ENCODE data around the gene ARSG.
"Not testable (repeated sequence)": the region's sequence is repeated elsewhere in the genome, so short reads cannot be mapped to it uniquely, and the experiment has no call there.

The ARSG gene

DNA sequence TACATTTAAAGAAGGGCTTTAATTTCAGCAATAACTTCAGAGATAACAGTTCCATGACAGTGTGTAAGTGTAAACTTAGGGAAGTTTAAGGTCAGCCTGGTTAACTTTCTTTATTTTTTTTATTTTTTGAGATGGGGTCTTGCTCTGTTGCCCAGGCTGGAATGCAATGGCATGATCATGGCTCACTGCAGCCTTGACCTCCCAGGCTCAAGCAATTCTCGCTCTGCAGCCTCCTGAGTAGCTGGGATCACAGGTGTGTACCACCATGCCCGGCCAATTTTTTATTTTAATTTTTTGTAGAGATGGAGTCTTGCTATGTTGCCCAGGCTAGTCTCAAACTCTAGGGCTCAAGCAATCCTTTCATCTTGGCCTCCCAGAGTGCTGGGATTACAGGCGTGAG, 15.0 kb upstream of the ARSG start:
- in situ Hi-C loops (cut with HindIII; ENCODE audit: low sequenced_read_pairs), result not testable (repeated sequence)

DNA sequence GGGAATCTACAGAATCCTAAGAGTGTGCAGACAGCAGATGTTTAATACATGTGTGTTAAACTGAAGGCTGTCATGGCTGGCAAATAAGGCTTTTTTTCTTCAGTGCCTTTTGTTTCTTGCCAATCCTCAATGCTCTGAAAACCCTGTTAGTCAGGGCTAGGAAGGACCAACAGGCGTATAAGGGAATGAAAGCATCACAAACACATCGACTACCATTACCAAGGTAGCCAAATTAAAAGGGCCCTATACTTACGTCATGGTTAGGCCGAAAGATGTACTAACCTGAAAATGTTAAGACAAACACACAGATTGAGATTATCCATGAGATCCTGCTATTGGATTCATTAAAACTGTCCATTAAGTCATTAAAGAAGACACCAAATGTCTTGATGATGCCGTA, 13.5 kb upstream of the ARSG start:
- in situ Hi-C loops (cut with HindIII; ENCODE audit: low sequenced_read_pairs), result no loop called here

DNA sequence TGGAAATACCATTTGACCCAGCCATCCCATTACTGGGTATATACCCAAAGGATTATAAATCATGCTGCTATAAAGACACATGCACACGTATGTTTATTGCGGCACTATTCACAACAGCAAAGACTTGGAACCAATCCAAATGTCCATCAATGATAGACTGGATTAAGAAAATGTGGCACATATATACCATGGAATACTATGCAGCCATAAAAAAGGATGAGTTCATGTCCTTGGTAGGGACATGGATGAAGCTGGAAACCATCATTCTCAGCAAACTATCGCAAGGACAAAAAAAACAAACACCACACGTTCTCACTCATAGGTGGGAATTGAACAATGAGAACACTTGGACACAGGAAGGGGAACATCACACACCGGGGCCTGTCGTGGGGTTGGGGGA, 9.3 kb upstream of the ARSG start:
- in situ Hi-C loops (cut with HindIII; ENCODE audit: low sequenced_read_pairs), result loop anchor here (10.0 kb wide), 1 partner anchor 113 kb away; no protein-coding TSS in a partner anchor

DNA sequence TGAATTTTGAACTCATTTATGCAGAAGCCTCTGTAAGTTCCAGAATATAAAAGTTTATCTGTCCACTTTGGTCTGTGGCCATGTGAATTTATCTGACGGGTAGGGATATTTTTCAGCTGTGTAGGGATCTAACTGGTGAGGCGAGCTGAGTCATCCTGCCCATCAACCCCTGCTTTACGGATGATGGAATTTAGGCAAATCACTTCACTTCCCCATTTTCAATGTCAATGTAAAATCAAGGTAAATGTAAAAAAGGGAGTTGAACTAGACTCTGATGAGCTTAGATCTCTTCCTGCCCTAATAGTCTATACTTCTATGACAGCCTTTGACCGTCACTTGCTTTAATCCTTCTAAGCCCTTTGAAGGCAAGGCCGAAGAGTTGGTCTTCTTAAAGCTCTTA, 2.9 kb upstream of the ARSG start:
- in situ Hi-C loops (cut with HindIII; ENCODE audit: low sequenced_read_pairs), result loop anchor here (10.0 kb wide), 1 partner anchor 106 kb away; no protein-coding TSS in a partner anchor

DNA sequence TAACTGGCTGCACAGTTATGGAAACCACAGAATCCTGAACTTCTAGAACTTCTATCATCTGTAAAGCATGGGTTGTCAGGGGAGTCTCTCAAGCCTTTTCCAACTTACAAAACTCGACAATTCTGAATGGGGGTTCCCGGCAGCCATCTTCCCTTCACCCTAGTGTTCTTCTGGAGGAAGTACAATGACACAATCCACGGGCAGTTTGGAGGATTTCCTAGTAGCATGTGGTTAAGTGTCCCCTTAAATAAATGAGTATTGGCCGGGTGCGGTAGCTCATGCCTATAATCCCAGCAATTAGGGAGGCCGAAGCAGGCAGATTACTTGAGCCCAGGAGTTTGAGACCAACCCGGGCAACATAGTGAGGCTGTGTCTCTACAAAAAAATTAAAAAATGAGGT, 2.5 kb upstream of the ARSG start:
- in situ Hi-C loops (cut with HindIII; ENCODE audit: low sequenced_read_pairs), result loop anchor here (10.0 kb wide), 1 partner anchor 106 kb away; no protein-coding TSS in a partner anchor

DNA sequence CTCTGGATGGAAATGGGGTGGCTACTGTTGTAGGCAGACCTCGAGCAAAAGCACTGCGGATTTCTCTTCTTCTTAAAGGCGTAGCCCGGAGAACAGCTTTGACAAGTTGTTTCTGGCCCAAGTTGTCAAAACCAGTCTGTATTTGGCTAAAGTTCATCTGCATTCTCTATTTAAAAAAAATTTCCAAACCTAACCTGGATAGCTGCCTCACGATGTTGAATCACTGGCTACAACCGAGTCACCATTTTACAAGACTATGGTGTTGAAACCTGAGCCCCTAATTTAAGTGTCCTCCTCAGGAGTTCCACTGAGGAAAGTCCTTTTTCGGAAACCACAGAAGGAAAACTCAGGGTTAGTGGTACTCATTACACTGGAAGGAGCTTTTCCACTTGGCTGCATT, 1.8 kb upstream of the ARSG start:
- in situ Hi-C loops (cut with HindIII; ENCODE audit: low sequenced_read_pairs), result loop anchor here (10.0 kb wide), 1 partner anchor 105 kb away; no protein-coding TSS in a partner anchor

DNA sequence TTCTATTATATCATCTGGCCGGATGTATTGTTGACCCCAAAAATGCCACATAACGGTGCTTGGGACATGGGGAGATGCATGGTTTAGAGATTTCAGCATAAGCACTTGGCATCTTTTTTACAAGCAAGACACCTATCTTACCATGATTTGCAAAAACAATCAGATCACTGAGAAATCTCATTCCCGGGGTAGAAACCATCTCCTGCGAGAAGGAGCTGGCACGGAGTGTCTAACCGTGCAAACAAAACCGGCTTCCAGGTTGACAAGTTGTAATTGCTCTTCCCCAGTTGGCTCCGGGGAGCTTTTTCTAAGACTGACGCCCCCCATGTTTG, 1.4 kb upstream of the ARSG start:
- in situ Hi-C loops (cut with HindIII; ENCODE audit: low sequenced_read_pairs), result loop anchor here (10.0 kb wide), 1 partner anchor 105 kb away; no protein-coding TSS in a partner anchor

DNA sequence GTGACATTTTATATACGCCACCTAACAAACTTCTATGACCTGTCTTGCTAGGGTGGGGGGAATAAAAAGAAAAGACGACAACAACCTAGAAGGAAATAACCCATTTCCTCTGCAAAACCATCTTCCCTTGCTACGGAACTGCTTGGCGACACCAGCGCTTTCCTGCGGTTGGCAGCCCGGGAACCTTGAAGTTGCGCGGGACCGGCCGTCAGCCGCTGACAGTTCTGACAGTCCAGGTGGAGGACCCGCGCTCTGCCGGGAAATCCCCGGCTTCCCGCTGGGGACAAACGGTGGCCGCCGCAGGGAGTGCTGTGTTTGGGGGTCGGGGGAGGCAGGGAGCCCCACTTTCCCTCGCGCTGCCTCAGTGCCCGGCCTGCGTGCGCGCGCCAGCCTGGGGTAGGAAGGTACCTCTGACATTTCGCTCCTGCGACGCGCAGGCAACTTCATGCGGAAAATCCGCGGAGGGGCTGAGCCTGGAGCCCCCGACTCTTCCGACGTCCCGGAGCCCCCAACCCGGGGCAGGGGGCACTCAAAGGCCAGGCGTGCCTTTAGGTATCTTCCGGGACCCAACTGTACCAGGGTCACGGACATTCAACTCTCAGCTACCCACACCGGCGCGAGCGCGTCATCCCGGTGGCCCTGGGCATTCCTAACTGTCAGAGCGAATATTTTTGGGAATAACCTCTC, 884 bp upstream of the ARSG start:
- in situ Hi-C loops (cut with HindIII; ENCODE audit: low sequenced_read_pairs), result no loop called here

DNA sequence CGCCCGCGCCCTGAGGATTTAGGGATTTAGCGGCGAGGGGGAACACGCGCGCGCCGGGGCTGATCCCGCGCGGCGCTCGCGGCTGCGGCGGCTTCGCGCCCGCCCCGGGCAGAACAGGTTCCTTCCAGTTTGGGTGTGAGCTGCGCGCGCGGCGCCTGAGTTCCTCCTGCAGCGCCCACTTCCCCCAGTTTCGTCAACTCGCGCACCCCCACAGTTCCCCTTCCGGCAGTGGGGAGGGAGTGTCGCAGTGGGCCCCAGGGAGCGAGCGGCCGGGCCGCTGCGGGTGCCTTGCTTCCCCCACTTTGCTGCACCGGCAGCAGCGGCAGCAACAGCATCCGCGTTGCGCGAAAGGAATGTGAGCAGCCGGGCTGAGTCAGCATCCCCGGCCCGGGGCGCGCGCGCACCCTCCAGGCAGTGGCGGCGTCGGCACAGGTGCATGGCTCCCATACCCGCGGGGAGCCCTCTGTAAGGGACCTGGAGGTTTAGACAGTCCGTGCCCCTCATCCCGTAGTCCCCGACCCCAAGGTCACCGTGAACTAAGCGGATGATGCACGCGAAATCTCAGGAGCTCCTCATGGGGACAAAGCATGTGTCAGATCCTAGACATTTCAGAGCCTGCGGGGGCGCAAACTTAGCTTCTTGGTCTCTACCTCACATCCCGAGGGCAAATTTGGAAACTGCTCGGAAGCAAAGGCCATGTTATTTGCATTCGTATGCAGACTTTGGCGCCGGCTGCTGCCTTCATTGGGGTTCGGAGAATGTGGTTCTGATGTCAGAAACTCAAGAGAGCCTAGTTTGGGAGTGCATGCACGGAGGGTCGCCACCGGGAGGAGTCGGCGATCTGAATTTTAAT, 767 bp downstream of the ARSG start:
- in situ Hi-C loops (cut with HindIII; ENCODE audit: low sequenced_read_pairs), result no loop called here

DNA sequence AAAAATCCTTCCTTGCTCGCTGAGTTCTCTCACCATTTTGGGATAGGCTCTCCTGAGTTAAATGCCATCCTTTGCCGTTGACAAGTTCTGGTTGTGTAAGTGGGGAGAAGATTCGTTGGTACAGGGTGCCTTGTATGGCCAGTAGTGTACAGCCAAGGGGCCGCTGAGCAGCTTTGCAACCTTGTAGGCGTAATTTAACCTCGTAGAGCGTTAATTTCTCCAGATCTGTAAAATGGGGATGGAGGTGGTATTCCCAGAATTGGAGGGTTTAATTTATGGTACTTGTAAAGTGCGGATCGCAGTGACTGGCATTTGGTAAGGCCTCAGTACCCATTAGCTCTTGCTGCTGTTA, 1.4 kb downstream of the ARSG start:
- in situ Hi-C loops (cut with HindIII; ENCODE audit: low sequenced_read_pairs), result no loop called here

DNA sequence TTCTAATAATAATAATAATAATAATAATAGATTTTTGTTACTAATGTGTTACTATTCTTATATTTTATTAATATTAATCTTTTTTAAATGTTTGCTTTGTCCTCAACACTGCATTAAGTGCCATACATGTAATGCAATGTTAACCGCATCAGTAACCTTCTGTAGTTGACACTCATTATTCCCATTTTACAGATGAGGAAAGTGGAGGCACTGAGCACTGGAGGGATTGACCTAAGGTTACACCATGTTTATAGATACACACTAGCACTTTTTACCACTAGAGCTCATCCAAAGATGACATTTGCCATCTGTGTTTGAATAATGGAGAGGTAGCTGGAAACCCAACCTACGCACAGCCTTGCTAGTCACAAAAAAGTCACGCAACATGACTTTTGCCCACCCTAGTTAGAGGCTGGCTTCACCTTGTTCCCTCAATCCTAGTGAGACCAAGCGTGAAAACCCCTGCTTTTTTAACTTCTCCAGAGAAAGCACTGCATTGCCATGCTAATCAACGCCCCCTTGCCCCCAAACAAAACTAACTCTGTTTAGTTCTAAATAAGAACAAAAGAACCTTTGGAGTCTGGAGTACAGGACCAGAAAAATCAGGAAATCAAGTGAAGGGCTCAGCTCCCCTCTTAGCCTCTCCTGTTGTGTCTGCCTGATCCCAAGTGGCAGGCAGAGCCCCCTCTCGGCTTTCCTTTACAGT, 2.3 kb downstream of the ARSG start:
- in situ Hi-C loops (cut with HindIII; ENCODE audit: low sequenced_read_pairs), result no loop called here

DNA sequence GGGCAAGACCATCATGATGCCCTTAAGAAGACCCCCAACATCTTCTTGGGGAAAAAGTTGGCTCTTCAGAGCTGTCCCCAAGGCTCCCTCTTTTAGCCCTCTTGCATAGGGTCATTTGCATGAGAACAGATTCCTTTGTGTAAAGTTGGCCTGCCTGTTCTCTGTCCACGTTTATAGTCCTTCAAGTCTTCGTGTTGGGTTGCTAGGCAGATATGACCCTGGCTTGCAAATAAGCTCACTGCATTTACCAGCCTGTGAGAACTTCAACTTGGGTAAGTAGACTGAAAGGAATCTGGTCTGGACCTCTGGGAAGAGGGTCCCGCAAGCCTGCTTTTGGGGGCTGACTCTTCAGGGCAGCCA, 2.9 kb downstream of the ARSG start:
- in situ Hi-C loops (cut with HindIII; ENCODE audit: low sequenced_read_pairs), result no loop called here

DNA sequence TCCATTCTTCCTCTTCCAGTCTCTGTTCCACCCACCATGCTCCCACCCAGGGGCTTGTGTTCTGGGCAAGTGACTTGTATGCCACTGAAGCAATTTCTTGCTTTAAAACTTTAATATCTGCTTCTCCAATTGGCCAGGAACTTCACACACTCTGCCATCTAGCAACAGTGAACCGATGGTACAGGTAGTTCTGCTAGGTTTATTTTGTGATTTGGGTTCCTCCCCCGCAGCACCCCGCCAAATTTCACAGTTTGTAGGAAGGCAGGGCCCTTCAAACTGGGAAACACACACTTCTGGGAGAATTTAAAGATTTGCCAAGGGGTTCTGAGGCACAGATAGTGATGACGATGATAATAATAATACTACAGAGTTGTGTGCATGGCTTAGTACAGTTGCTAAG, 3.3 kb downstream of the ARSG start:
- in situ Hi-C loops (cut with HindIII; ENCODE audit: low sequenced_read_pairs), result no loop called here

DNA sequence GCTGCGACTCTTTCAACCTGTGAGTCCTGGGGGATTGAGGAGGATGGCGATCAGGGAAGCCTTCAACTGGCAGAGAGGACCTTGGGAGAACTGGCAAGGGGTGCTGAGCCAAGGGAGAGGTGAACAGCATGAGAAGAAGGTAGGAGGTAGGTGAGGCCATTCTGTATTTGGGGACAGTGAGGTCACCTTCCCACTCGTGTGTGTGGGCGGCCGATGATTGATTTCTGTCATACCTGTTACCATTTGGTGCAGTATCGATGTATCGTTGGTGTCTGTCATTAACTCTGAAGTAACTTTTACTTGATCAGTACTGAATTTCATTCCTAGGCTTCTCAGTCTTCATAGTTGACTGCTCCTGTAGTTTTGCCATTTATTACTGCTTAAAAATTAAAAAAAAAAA, 3.8 kb downstream of the ARSG start:
- in situ Hi-C loops (cut with HindIII; ENCODE audit: low sequenced_read_pairs), result no loop called here

DNA sequence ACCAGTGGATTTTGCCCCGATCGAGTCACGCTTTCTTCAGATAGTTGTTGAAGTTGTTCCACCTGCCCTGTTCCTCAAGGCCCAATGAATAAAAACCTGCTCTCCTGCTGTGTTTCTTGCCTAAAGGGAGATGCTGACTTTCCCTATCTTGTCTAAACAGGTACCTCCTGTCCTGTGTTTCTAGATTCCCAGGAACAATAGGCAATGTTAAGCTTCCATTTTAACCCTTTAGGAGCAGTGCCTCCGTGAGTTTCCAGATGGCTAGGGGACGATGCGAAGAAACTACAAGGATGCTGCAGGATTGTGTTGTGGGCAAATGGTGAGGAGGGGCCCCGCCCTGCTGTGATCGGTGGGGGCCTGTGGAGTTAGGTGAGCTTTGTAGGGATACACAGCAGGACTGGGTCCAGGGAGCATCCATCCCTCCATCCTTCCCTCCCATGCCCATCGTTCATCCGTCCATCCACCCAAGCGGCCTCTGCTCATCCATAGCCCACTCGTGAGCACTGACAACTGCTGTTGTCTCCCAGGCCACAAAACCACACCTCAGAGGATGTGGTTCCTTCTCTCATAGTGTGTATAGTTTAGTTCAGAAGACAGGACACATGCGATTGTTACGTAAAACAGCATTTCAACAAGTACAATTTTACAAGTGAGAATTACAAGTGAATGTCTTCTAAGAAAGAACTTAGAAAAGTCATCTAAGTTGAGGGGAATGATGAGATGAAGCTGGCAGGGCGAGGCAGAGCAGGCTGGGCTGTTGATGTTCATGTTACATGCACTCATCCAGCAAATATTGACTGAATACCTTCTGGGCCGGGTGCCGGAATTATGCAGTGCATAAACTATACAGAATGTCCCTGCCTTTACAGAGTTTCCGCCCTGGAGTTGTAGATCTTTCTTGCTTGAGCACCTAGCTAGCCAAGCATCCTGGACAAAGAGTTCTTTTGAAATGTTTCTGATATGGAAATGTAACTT, 5.2 kb downstream of the ARSG start:
- in situ Hi-C loops (cut with HindIII; ENCODE audit: low sequenced_read_pairs), result no loop called here

DNA sequence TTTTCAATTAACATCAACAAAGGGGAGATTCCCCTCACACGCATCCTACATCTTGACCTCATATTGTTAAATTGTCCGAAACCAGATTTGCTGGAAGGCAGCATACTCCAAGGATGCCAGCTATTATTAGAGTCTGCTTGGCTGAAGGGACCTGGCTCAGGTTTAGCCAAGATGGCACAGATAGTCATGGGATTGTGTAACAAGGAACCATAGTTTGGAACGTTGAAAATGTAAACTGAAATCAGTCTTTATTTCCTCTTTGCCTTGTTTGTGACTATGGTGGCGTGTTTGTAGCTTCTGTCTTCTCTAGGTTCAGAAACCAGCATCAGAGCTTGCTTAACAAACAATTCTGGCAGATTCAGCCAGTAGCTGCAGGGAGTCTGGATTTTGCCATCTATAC, 5.9 kb downstream of the ARSG start:
- in situ Hi-C loops (cut with HindIII; ENCODE audit: low sequenced_read_pairs), result no loop called here

DNA sequence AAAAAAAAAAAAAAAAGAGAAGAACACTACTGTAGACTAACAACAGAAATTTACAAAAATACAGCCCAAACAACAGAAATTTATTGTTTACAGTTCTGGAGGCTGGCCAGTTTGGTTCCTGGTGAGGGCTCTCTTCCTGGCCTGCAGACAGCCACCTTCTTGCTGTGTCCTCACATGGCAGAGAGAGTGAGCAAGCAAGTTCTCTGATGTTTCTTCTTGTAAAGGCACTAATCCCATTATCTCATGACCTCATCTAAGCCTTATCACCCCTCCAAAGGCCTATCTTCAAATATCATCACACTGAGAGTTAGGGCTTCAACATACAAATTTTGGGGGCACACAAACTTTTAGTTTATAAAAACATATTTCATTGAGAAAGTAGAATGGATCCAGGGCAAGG, 7.3 kb downstream of the ARSG start:
- in situ Hi-C loops (cut with HindIII; ENCODE audit: low sequenced_read_pairs), result no loop called here

DNA sequence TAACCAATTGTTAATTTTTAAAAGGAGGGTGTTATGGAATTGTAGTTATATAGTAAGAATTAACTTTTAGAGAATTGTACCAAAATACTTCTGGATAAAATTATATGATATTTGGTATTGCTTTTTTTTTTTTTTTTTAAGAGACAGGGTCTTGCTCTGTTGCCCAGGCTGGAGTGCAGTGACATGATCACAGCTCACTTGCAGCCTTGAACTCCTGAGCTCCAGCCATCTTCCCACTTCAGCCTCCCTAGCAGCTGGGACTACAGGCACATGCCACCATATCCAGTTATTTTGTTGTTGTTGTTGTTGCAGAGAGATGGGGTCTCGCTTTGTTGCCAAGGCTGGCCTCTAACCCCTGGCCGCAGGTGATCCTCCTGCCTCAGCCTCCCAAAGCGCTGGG, 8.5 kb downstream of the ARSG start:
- in situ Hi-C loops (cut with HindIII; ENCODE audit: low sequenced_read_pairs), result no loop called here

DNA sequence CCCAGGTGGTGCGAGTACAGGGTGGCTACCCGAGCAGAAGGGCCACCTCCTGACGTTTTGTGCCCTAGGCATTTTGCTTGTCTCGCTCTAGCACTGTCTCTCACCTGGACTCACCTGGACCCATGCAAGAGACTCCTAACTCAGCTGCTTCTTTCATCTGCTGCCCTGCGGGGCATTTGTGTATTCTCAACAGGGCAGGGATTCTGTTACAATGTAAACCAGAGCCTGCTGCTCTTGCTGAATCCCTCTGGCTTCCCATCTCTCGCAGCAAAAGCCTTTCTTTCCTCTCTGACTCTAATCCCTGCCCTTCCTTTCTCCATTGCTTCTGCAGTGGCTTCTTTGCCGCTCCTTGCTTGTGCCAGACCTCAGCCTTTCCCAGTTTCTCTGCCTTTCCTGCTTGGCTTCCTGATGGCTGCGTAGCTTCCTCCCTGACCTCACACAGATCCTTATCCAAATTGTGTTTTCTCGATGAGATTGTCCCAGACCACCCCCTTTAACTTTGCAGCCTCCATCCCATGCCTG, 10.2 kb downstream of the ARSG start:
- in situ Hi-C loops (cut with HindIII; ENCODE audit: low sequenced_read_pairs), result no loop called here

DNA sequence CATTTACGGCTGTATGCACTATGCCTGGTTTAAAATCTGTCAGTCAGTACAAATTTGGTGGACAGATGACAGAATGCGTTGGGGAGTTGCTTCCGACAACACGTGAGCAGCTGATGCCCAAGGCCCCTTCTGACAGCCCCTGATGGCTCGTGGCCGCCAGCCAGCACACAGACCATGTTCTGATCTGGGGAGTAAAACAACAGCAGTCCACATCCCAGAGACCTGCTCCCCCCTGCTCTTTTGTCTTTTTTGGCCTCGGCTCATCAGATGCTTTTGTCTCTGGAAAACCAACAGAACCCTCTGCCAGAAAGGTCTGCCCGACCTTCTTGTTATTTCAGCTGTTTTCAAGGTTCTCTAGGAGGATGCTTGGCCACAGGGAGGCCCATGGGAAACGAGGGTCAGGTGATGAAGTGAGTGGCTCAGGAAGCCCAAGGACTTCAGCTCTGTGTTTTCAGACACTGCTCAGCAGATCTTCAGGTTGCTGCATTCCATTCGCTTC, 10.8 kb downstream of the ARSG start:
- in situ Hi-C loops (cut with HindIII; ENCODE audit: low sequenced_read_pairs), result no loop called here

Measured in DLD1 (cell line).